ENCODE results near the gene CDK14. TPM values are rescaled to one million over a fixed set of nuclear protein-coding genes. Genes with fewer than 3 reads are reported as not detected.

The CDK14 gene
- total RNA-seq, 6 donors from 2014 or later = 21.7 to 53.4 (median 37.1) TPM

- H3K4me3 ChIP-seq = no peak overlapping the region
- no peaks in the 10 kb centered on the region for H3K9me3 ChIP-seq
- ATAC-seq (ENCODE audit: low FRiP score in 2 of 2) = no peak
- no peak for DNase-seq
- TF ChIP-seq POLR2AphosphoS5 (IDR thresholded peaks at IDR 0.05) (no peak), POLR2A (IDR thresholded peaks at IDR 0.05) (no peak), CTCF (IDR thresholded peaks at IDR 0.05) (no peak), EP300 (IDR thresholded peaks at IDR 0.05) (no peak)
- H3K4me1 ChIP-seq = no peaks in the 10 kb centered on the region
- H3K27ac ChIP-seq = no peak overlapping the region
- H3K36me3 ChIP-seq = no peaks in the 10 kb centered on the region
- H3K27me3 ChIP-seq = no peaks in the 10 kb centered on the region
- WGBS, 2 donors = 92 to 93% methylated on average over 4 of the region's 4 CpGs
Measured at GRCh38 chr7:90917539-90917938, 321.4 kb downstream of the CDK14 start.

GRCh38 chr7:90918303-90918702, 322.2 kb downstream of the CDK14 start:
- H3K4me1 ChIP-seq = no peaks in the 10 kb centered on the region
- H3K4me3 ChIP-seq = no peak overlapping the region
- 58 to 72% methylated on average over 3 of the region's 3 CpGs for WGBS, 2 donors
- ATAC-seq (ENCODE audit: low FRiP score in 2 of 2) (no peak), DNase-seq (no peak)
- no peaks in the 10 kb centered on the region for H3K36me3 ChIP-seq
- no peaks in the 10 kb centered on the region for H3K27me3 ChIP-seq
- no peaks in the 10 kb centered on the region for H3K9me3 ChIP-seq
- H3K27ac ChIP-seq = no peak overlapping the region
- TF ChIP-seq CTCF (IDR thresholded peaks at IDR 0.05) (no peak), EP300 (IDR thresholded peaks at IDR 0.05) (no peak), POLR2AphosphoS5 (IDR thresholded peaks at IDR 0.05) (no peak), POLR2A (IDR thresholded peaks at IDR 0.05) (no peak)

- Histone ChIP-seq H3K9me3 (no peaks in the 10 kb centered on the region), H3K4me1 (no peaks in the 10 kb centered on the region), H3K36me3 (no peaks in the 10 kb centered on the region), H3K27ac (no peak overlapping the region), H3K4me3 (no peak overlapping the region), H3K27me3 (no peaks in the 10 kb centered on the region)
- 92 to 98% methylated on average over 2 of the region's 2 CpGs for WGBS, 2 donors
- DNase-seq = no peak
- TF ChIP-seq EP300 (IDR thresholded peaks at IDR 0.05) (no peak), POLR2AphosphoS5 (IDR thresholded peaks at IDR 0.05) (no peak), CTCF (IDR thresholded peaks at IDR 0.05) (no peak), POLR2A (IDR thresholded peaks at IDR 0.05) (no peak)
- no peak for ATAC-seq (ENCODE audit: low FRiP score in 2 of 2)
Measured at GRCh38 chr7:90919816-90920215, 323.7 kb downstream of the CDK14 start.

- no peak for ATAC-seq (ENCODE audit: low FRiP score in 2 of 2)
- WGBS, 2 donors = 79 to 81% methylated on average over 1 of the region's 1 CpG
- H3K9me3 ChIP-seq = no peaks in the 10 kb centered on the region
Measured at GRCh38 chr7:90920336-90920735, 324.2 kb downstream of the CDK14 start.

More at GRCh38 chr7:90920336-90920735, 324.2 kb downstream of the CDK14 start:
- Histone ChIP-seq H3K4me1 (no peaks in the 10 kb centered on the region), H3K27me3 (no peaks in the 10 kb centered on the region), H3K27ac (no peak overlapping the region), H3K36me3 (no peaks in the 10 kb centered on the region), H3K4me3 (no peak overlapping the region)
- TF ChIP-seq POLR2AphosphoS5 (IDR thresholded peaks at IDR 0.05) (no peak), CTCF (IDR thresholded peaks at IDR 0.05) (no peak), EP300 (IDR thresholded peaks at IDR 0.05) (no peak), POLR2A (IDR thresholded peaks at IDR 0.05) (no peak)
- no peak for DNase-seq

Data from upper lobe of left lung (tissue), 6 donors.